Muscle of arm (tissue), 12 donors: ENCODE results near the gene DNAJA4. TPM values are rescaled to one million over a fixed set of nuclear protein-coding genes. Genes with fewer than 3 reads are reported as not detected.

Experiments used
- polyA plus RNA-seq, 12 donors: library from polyadenylated mRNA; unstranded; fragments of 120-200 nt; gene quantifications; one replicate each; pipeline ENCODE4 v1.2.1, GENCODE V29; 2013; ENCODE audit not compliant: insufficient read length in 12 of 12

The DNAJA4 gene
- polyA plus RNA-seq, 12 donors: 55.7 to 114 (median 77.6) TPM; not detected in 1

Other genes starting within 250 kb of the DNAJA4 start
- gene TBC1D2B, start 186.9 kb upstream of the DNAJA4 start, polyA plus RNA-seq: 10 to 100 TPM in 11 of 12 donors, not detected in 1; 24.3 to 43.2 (median 27.8) TPM
- gene SH2D7, start 172.0 kb upstream of the DNAJA4 start, polyA plus RNA-seq: under 1 TPM in 9 of 12 donors, not detected in 3; 0.04 to 0.27 (median 0.15) TPM
- 10 to 100 TPM in 10 of 12 donors, 1 to 10 TPM in 1, not detected in 1; 8.5 to 33.4 (median 13.0) TPM for gene CIB2, start 133.1 kb upstream of the DNAJA4 start, polyA plus RNA-seq
- gene IDH3A, start 115.2 kb upstream of the DNAJA4 start, polyA plus RNA-seq: 10 to 100 TPM in 11 of 12 donors, not detected in 1; 33.5 to 66.0 (median 38.7) TPM
- gene ACSBG1, start 30.0 kb upstream of the DNAJA4 start, polyA plus RNA-seq: under 1 TPM in 10 of 12 donors, not detected in 2; 0.15 to 0.64 (median 0.35) TPM
- 10 to 100 TPM in 11 of 12 donors, not detected in 1; 39.7 to 79.2 (median 57.0) TPM for gene SKIC8, start 35.0 kb downstream of the DNAJA4 start, polyA plus RNA-seq
- 10 to 100 TPM in 11 of 12 donors, not detected in 1; 12.8 to 88.5 (median 27.4) TPM for gene CRABP1, start 75.8 kb downstream of the DNAJA4 start, polyA plus RNA-seq
- 100 to 1,000 TPM in 1 of 12 donors, 10 to 100 TPM in 11; 38.3 to 218 (median 46.7) TPM for gene IREB2, start 173.7 kb downstream of the DNAJA4 start, polyA plus RNA-seq
- 1 to 10 TPM in 10 of 12 donors, not detected in 2; 1.2 to 3.7 (median 2.1) TPM for gene HYKK, start 243.0 kb downstream of the DNAJA4 start, polyA plus RNA-seq